Sigmoid colon (tissue), 7 donors: ENCODE data around the gene FNIP2. TPM values are rescaled to one million over a fixed set of nuclear protein-coding genes. Genes with fewer than 3 reads are reported as not detected.

Experiments used
- DNase-seq: peaks from one replicate; pipeline ENCODE4 v3.0.0-alpha.2; 2019
- H3K27ac ChIP-seq, 4 donors: fragments of 200-600 bp; sonication (generic); one replicate each; pipeline ENCODE4 v1.5.1; 2016 to 2019; ENCODE audit warnings: mild to moderate bottlenecking in 1 of 4
- H3K27me3 ChIP-seq, 3 donors: fragments of 200-600 bp; sonication (generic); one replicate each; pipeline ENCODE4 v1.5.1; 2019; ENCODE audit warnings: mild to moderate bottlenecking in 1 of 3
- H3K36me3 ChIP-seq, 4 donors: fragments of 200-600 bp; sonication (generic); one replicate each; pipeline ENCODE4 v1.5.1; 2016 to 2019
- H3K4me1 ChIP-seq, 4 donors: fragments of 200-600 bp; sonication (generic); one replicate each; pipeline ENCODE4 v1.5.1; 2017 to 2019
- H3K4me3 ChIP-seq, 4 donors: fragments of 200-600 bp; sonication (generic); one replicate each; pipeline ENCODE4 v1.5.1; 2017 to 2019; ENCODE audit warnings: mild to moderate bottlenecking in 2 of 4, moderate library complexity in 1 of 4
- H3K9me3 ChIP-seq, 4 donors: fragments of 200-600 bp in 3 of 4; sonication (generic) in 3 of 4; one replicate each; pipeline versions ENCODE4 v1.5.1 to v1.6.1; 2013 to 2019
- CTCF ChIP-seq, 4 experiments: fragments of 450-650 bp in 3 of 4; fragments of 200-600 bp in 1 of 4; IDR thresholded peaks; one replicate each; pipeline ENCODE4 v1.5.1; 2016 to 2019; ENCODE audit warnings: antibody characterized with exemption in 4 of 4, mild to moderate bottlenecking in 3 of 4, moderate library complexity in 2 of 4
- EP300 ChIP-seq, 4 donors: sonication (generic); formaldehyde crosslinking; IDR thresholded peaks; one replicate each; pipeline ENCODE4 v1.6.1; 2017; ENCODE audit warnings: antibody characterized with exemption in 4 of 4
- POLR2A ChIP-seq, 2 donors: fragments of 450-650 bp; IDR thresholded peaks; one replicate each; pipeline ENCODE4 v1.6.1; 2016; ENCODE audit warnings: antibody characterized with exemption in 2 of 2, mild to moderate bottlenecking in 2 of 2, moderate library complexity in 2 of 2
- POLR2AphosphoS5 ChIP-seq, 4 donors: sonication (generic); formaldehyde crosslinking; IDR thresholded peaks; one replicate each; pipeline ENCODE4 v1.6.1; 2017; ENCODE audit warnings: antibody characterized with exemption in 4 of 4
- WGBS, 2 donors: extraction: QIAGEN DNeasy Blood & Tissue Kit; methylation state at CpG; one replicate each; pipeline ENCODE4 v1.1.7; 2013; 5-methylcytosine and 5-hydroxymethylcytosine counted together
- intact Hi-C: fragments of 100-400 bp; cut with DNase I; formaldehyde crosslinking; loops from one replicate; pipeline ENCODE4 v1.15.1; 2023
- polyA plus RNA-seq, 3 donors: library from polyadenylated mRNA; stranded (reverse); fragments of 200-250 nt; gene quantifications; one replicate each; pipeline ENCODE4 v1.2.3, GENCODE V29; 2013
- total RNA-seq, 4 donors: library from RNA; depleted of rRNA; stranded (reverse); fragments of >200 nt; gene quantifications; one replicate each; pipeline ENCODE4 v1.1.0, GENCODE V29; 2016
- donor health status: healthy with polysubstance abuse.
- donor health status: Bipolar disorder and iron deficiency.
- donor health status: healthy.

FNIP2 gene
- total and polyA plus RNA-seq, 7 donors: 14.4 to 38.9 (median 35.2) TPM

DNA sequence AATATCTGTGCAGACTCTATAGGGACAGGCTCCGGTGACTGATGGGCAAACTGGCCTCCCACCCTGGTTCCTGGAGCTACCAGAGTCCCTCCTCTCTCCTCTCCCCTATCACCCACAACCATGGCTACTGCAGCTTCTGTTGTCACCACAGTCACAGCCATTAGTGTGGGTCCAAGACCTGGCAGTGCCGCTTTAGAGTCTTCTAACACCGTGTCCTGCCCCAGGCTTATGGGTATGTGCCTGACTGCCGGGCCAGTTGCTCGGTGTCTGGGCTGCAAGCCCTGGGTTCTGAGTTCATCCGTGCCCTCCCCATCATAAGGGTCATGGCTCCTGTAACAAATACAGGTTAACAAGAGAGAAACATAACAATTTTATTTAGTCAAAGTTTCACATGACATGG is 85.4 kb downstream of the FNIP2 start:
- intact Hi-C loops: loop anchor here (2.0 kb wide), 1 partner anchor 349 kb away; no protein-coding TSS in a partner anchor
- H3K4me1 ChIP-seq: peaks cover 0 to 15% (median 8%) of the 10 kb centered on the region in 4 donors
- H3K27ac ChIP-seq: no peak overlapping the region
- no peaks in the 10 kb centered on the region for H3K27me3 ChIP-seq
- no peaks in the 10 kb centered on the region for H3K9me3 ChIP-seq
- no peak overlapping the region for H3K4me3 ChIP-seq
- no peak for DNase-seq
- peaks cover 0 to 20% (median 0%) of the 10 kb centered on the region in 4 donors for H3K36me3 ChIP-seq
- TF ChIP-seq POLR2AphosphoS5 (IDR thresholded peaks at IDR 0.05) (no peak), POLR2A (IDR thresholded peaks at IDR 0.05) (no peak), CTCF (IDR thresholded peaks at IDR 0.05) (no peak), EP300 (IDR thresholded peaks at IDR 0.05) (no peak)
- WGBS, 2 donors: 96 to 97% methylated on average over 6 of the region's 6 CpGs

GRCh38 chr4:158856852-158857251 is 88.0 kb downstream of the FNIP2 start:
- Histone ChIP-seq H3K36me3 (peaks cover 0 to 38% (median 6%) of the 10 kb centered on the region in 4 donors), H3K4me3 (no peak overlapping the region), H3K27ac (no peak overlapping the region), H3K4me1 (peaks cover 0 to 9% (median 6%) of the 10 kb centered on the region in 4 donors), H3K27me3 (no peaks in the 10 kb centered on the region), H3K9me3 (no peaks in the 10 kb centered on the region)
- intact Hi-C loops: loop anchor here (1.0 to 5.0 kb wide), 2 partner anchors 245 to 318 kb away; partner anchors contain the start of gene RAPGEF2
- peak in 3 of 4 experiments; percentile 49 to 54 (median 54) for TF ChIP-seq CTCF (IDR thresholded peaks at IDR 0.05)
- TF ChIP-seq EP300 (IDR thresholded peaks at IDR 0.05): no peak
- TF ChIP-seq POLR2A (IDR thresholded peaks at IDR 0.05): no peak
- WGBS, 2 donors: 64 to 70% methylated on average over 2 of the region's 2 CpGs
- no peak for DNase-seq

DNA sequence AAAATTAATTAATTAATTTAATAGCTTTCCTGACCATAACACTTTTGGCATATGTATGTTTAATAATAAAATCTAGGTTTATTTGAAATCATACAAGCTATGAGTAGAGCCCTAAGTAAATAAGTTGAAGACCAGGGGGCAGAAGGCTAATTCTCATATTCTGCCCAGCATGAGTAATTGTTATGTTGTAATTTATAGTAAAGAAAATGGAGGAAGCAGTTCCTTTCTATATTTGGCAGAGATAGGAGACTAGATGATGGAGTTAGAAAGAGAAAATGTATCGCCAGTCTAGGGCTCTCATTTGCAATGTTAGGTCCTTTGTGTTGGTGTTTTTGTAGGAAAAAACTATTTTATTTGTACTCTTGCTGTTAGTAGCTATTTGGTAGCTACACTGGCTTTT is 89.1 kb downstream of the FNIP2 start:
- Histone ChIP-seq H3K9me3 (no peaks in the 10 kb centered on the region), H3K4me1 (peaks cover 0 to 9% (median 6%) of the 10 kb centered on the region in 4 donors), H3K4me3 (no peak overlapping the region), H3K27me3 (no peaks in the 10 kb centered on the region), H3K36me3 (peaks cover 0 to 43% (median 14%) of the 10 kb centered on the region in 4 donors), H3K27ac (peak overlapping the region in 1 of 4 donors; percentile 16)
- no peak for DNase-seq
- intact Hi-C loops: loop anchor here (1.0 to 5.0 kb wide), 2 partner anchors 244 to 317 kb away; partner anchors contain the start of gene RAPGEF2
- WGBS, 2 donors: 89 to 91% methylated on average over 1 of the region's 1 CpG
- TF ChIP-seq POLR2AphosphoS5 (IDR thresholded peaks at IDR 0.05) (no peak), CTCF (IDR thresholded peaks at IDR 0.05) (no peak), EP300 (IDR thresholded peaks at IDR 0.05) (no peak)

DNA sequence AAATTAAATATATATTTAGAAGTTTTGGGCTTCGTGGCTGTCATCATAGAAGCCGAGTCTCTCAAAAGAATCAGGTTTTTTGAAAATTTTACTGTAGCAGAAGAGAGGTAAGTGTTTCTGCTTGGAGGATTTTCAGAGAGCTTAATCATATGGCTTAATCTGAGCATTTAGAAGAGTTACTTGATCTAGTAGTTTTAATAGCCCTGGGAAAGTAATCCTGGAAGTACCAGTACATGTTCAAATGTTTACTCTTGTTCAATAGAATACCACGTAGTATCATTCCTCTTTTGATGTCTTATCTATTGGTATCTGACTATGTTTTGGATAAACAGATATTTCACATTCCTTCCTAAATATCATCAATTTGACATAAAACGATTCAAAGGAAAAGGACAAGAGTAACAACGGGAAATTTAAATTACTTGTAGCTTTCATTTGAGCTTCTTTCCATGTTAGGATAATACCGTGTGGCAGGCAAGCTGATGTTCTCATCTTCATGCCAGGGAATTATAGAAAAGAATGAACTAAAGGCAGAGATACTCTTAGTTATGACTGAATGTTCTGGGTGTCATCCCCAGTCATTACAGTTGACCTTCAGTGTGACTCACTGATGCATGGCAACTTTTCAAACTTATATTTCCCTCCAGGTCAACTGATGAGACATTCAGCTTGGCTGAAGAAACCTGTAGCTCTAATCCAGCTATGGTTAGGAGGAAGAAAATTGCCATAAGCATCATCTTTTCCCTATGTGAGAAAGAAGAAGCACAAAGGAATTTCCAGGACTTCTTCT is 89.8 kb downstream of the FNIP2 start:
- intact Hi-C loops: loop anchor here (5.0 kb wide), 1 partner anchor 244 kb away; the partner anchor contains the start of gene RAPGEF2
- WGBS, 2 donors: 67 to 86% methylated on average over 6 of the region's 6 CpGs

More for the DNA sequence above, 89.8 kb downstream of the FNIP2 start:
- H3K9me3 ChIP-seq: no peaks in the 10 kb centered on the region
- H3K36me3 ChIP-seq: peaks cover 0 to 50% (median 20%) of the 10 kb centered on the region in 4 donors
- TF ChIP-seq POLR2AphosphoS5 (IDR thresholded peaks at IDR 0.05): no peak
- no peak for TF ChIP-seq CTCF (IDR thresholded peaks at IDR 0.05)
- TF ChIP-seq EP300 (IDR thresholded peaks at IDR 0.05): no peak
- TF ChIP-seq POLR2A (IDR thresholded peaks at IDR 0.05): no peak
- H3K4me3 ChIP-seq: no peak overlapping the region
- DNase-seq: no peak
- no peaks in the 10 kb centered on the region for H3K27me3 ChIP-seq
- peaks cover 0 to 9% (median 6%) of the 10 kb centered on the region in 4 donors for H3K4me1 ChIP-seq
- peak overlapping the region in 1 of 4 donors; percentile 16 for H3K27ac ChIP-seq
